HG03095 (cell line): ENCODE data around the gene SPTLC3.

Experiments used
- ATAC-seq: cut with Tn5 transposase; IDR thresholded peaks from one replicate; pipeline ENCODE4 v1.9.1; 2021; ENCODE audit warnings: moderate library complexity; ENCODE audit not compliant: unreplicated experiment

SPTLC3 gene

GRCh38 chr20:13028673-13029072 is 19.9 kb downstream of the SPTLC3 start:
- no peak for ATAC-seq

- ATAC-seq, result no peak
Measured at GRCh38 chr20:13029687-13030375, 21.1 kb downstream of the SPTLC3 start.

GRCh38 chr20:13031751-13032150 is 23.0 kb downstream of the SPTLC3 start:
- ATAC-seq, result no peak

- ATAC-seq, result no peak
Measured at GRCh38 chr20:13034115-13034514, 25.3 kb downstream of the SPTLC3 start.

- no peak for ATAC-seq
Measured at GRCh38 chr20:13034936-13035335, 26.2 kb downstream of the SPTLC3 start.

GRCh38 chr20:13035399-13036152 is 26.8 kb downstream of the SPTLC3 start:
- no peak for ATAC-seq

- ATAC-seq, result no peak
Measured at GRCh38 chr20:13037727-13038126, 29.0 kb downstream of the SPTLC3 start.

GRCh38 chr20:13041574-13042457 is 33.0 kb downstream of the SPTLC3 start:
- no peak for ATAC-seq

GRCh38 chr20:13042458-13042794 is 33.7 kb downstream of the SPTLC3 start:
- no peak for ATAC-seq

- no peak for ATAC-seq
Measured at GRCh38 chr20:13046409-13046808, 37.6 kb downstream of the SPTLC3 start.

GRCh38 chr20:13054011-13054410 is 45.2 kb downstream of the SPTLC3 start:
- ATAC-seq, result no peak

GRCh38 chr20:13058666-13059389 is 50.1 kb downstream of the SPTLC3 start:
- ATAC-seq, result no peak

GRCh38 chr20:13059398-13060136 is 50.8 kb downstream of the SPTLC3 start:
- no peak for ATAC-seq

- ATAC-seq, result no peak
Measured at GRCh38 chr20:13060327-13060726, 51.6 kb downstream of the SPTLC3 start.

GRCh38 chr20:13061381-13061780 is 52.6 kb downstream of the SPTLC3 start:
- no peak for ATAC-seq

GRCh38 chr20:13062789-13063188 is 54.0 kb downstream of the SPTLC3 start:
- ATAC-seq, result no peak

- no peak for ATAC-seq
Measured at GRCh38 chr20:13068336-13068735, 59.6 kb downstream of the SPTLC3 start.

GRCh38 chr20:13081877-13082276 is 73.1 kb downstream of the SPTLC3 start:
- ATAC-seq, result no peak

GRCh38 chr20:13082378-13082777 is 73.6 kb downstream of the SPTLC3 start:
- no peak for ATAC-seq

- ATAC-seq, result no peak
Measured at GRCh38 chr20:13085275-13085674, 76.5 kb downstream of the SPTLC3 start.
